H9 (cell line): ENCODE data around the gene TBC1D7. TPM values are rescaled to one million over a fixed set of nuclear protein-coding genes. Genes with fewer than 3 reads are reported as not detected.

Experiments
- DNase-seq: peaks from one replicate; pipeline ENCODE4 v3.0.0-alpha.2; 2017
- H2AFZ ChIP-seq: one replicate; pipeline ENCODE4 v1.6.1; 2013; ENCODE audit warnings: mild to moderate bottlenecking, low read length, control low read depth, moderate library complexity
- H2AK5ac ChIP-seq: 2 replicates; pipeline ENCODE4 v1.6.1; 2013; ENCODE audit warnings: low read length, control low read depth, mixed read lengths; ENCODE audit not compliant: insufficient read length
- H2BK120ac ChIP-seq: one replicate; pipeline ENCODE4 v1.6.1; 2013; ENCODE audit warnings: low read depth, mild to moderate bottlenecking, low read length, control low read depth, inconsistent platforms; ENCODE audit not compliant: poor library complexity, severe bottlenecking
- H2BK12ac ChIP-seq: 2 replicates; pipeline ENCODE4 v1.6.1; 2013; ENCODE audit warnings: low read length, control low read depth, mixed read lengths, low read depth; ENCODE audit not compliant: insufficient read length
- H2BK15ac ChIP-seq: 2 replicates; pipeline ENCODE4 v1.6.1; 2013; ENCODE audit warnings: low read depth, low read length, control low read depth
- H2BK20ac ChIP-seq: one replicate; pipeline ENCODE4 v1.6.1; 2013; ENCODE audit warnings: low read depth, mild to moderate bottlenecking, low read length, control low read depth, inconsistent platforms; ENCODE audit not compliant: poor library complexity, severe bottlenecking
- H2BK5ac ChIP-seq: 2 replicates; pipeline ENCODE4 v1.6.1; 2013; ENCODE audit warnings: low read length, control low read depth, mixed read lengths; ENCODE audit not compliant: insufficient read length
- H3K14ac ChIP-seq: 2 replicates; pipeline ENCODE4 v1.6.1; 2013; ENCODE audit warnings: low read length, control low read depth; ENCODE audit not compliant: insufficient read depth
- H3K18ac ChIP-seq: 2 replicates; pipeline ENCODE4 v1.6.1; 2013; ENCODE audit warnings: low read depth, mild to moderate bottlenecking, mixed read lengths, low read length, control low read depth; ENCODE audit not compliant: insufficient read length
- H3K23ac ChIP-seq: 2 replicates; pipeline ENCODE4 v1.6.1; 2013; ENCODE audit warnings: low read length, control low read depth, mixed read lengths, low read depth; ENCODE audit not compliant: insufficient read length
- H3K23me2 ChIP-seq: 2 replicates; pipeline ENCODE4 v1.6.1; 2013; ENCODE audit warnings: low read depth, mild to moderate bottlenecking, mixed read lengths, low read length, control low read depth; ENCODE audit not compliant: insufficient read length, poor library complexity, severe bottlenecking
- H3K27ac ChIP-seq: 2 replicates; pipeline ENCODE4 v1.5.1; 2013; ENCODE audit warnings: low read length, control low read depth, mixed read lengths, low read depth; ENCODE audit not compliant: insufficient read length
- H3K27me3 ChIP-seq: 2 replicates; pipeline ENCODE4 v1.6.1; 2013; ENCODE audit warnings: low read length, control low read depth, inconsistent platforms; ENCODE audit not compliant: insufficient read depth
- H3K4ac ChIP-seq: 2 replicates; pipeline ENCODE4 v1.6.1; 2013; ENCODE audit warnings: low read depth, mild to moderate bottlenecking, control low read depth, inconsistent platforms, low read length, moderate library complexity
- H3K4me1 ChIP-seq: 2 replicates; pipeline ENCODE4 v1.6.1; 2013; ENCODE audit warnings: low read length, control low read depth, inconsistent platforms; ENCODE audit not compliant: insufficient read depth
- H3K4me2 ChIP-seq: 2 replicates; pipeline ENCODE4 v1.6.1; 2013; ENCODE audit warnings: low read length, control low read depth, mixed read lengths; ENCODE audit not compliant: insufficient read length, insufficient read depth
- H3K56ac ChIP-seq: 2 replicates; pipeline ENCODE4 v1.6.1; 2013; ENCODE audit warnings: low read depth, mild to moderate bottlenecking, mixed read lengths, low read length, control low read depth; ENCODE audit not compliant: insufficient read length
- H3K79me1 ChIP-seq: 2 replicates; pipeline ENCODE4 v1.6.1; 2013; ENCODE audit warnings: low read depth, mild to moderate bottlenecking, moderate library complexity, low read length, control low read depth, inconsistent platforms; ENCODE audit not compliant: insufficient read depth, poor library complexity, severe bottlenecking
- H3K79me2 ChIP-seq: 2 replicates; pipeline ENCODE4 v1.6.1; 2013; ENCODE audit warnings: low read length, control low read depth, inconsistent platforms; ENCODE audit not compliant: insufficient read depth
- H3K9ac ChIP-seq: 2 replicates; pipeline ENCODE4 v1.6.1; 2013; ENCODE audit warnings: low read length, control low read depth, mixed read lengths; ENCODE audit not compliant: insufficient read length; ENCODE audit errors: extremely low read depth
- H3K9me3 ChIP-seq: one replicate; pipeline ENCODE4 v1.6.1; 2013; ENCODE audit warnings: low read depth, low read length, inconsistent platforms; ENCODE audit not compliant: control insufficient read depth
- H3T11ph ChIP-seq: one replicate; pipeline ENCODE4 v1.6.1; 2013; ENCODE audit warnings: mild to moderate bottlenecking, low read length, control low read depth, inconsistent platforms
- H4K20me1 ChIP-seq: one replicate; pipeline ENCODE4 v1.6.1; 2013; ENCODE audit not compliant: control insufficient read depth, insufficient read length, insufficient read depth
- H4K5ac ChIP-seq: 2 replicates; pipeline ENCODE4 v1.6.1; 2013; ENCODE audit warnings: low read depth, mild to moderate bottlenecking, mixed read lengths, low read length, control low read depth; ENCODE audit not compliant: insufficient read length
- H4K8ac ChIP-seq: replicated peaks from 2 replicates; pipeline ENCODE4 v1.6.1; 2013; ENCODE audit warnings: low read length, control low read depth, mixed read lengths, low read depth; ENCODE audit not compliant: insufficient read length
- H4K91ac ChIP-seq: 2 replicates; pipeline ENCODE4 v1.6.1; 2013; ENCODE audit warnings: low read depth, mild to moderate bottlenecking, moderate library complexity, mixed read lengths, low read length, control low read depth; ENCODE audit not compliant: insufficient read length
- H3K27ac Mint-ChIP-seq, 3 experiments: 2 replicates in 2 of 3; 3 replicates in 1 of 3; pipeline ENCODE4 v1.8.0; 2020 to 2021; ENCODE audit warnings: mixed read lengths in 3 of 3, mild to moderate bottlenecking in 1 of 3, moderate library complexity in 1 of 3
- H3K27me3 Mint-ChIP-seq: 2 replicates; pipeline ENCODE4 v1.8.0; 2021; ENCODE audit warnings: low read depth, mild to moderate bottlenecking, moderate library complexity, mixed read lengths
- H3K36me3 Mint-ChIP-seq, 3 experiments: 2 replicates in 2 of 3; 3 replicates in 1 of 3; pipeline ENCODE4 v1.8.0; 2020 to 2021; ENCODE audit warnings: low read depth in 3 of 3, mixed read lengths in 3 of 3; ENCODE audit not compliant: insufficient read depth in 1 of 3
- H3K4me1 Mint-ChIP-seq, 2 experiments: 2 replicates each; pipeline ENCODE4 v1.8.0; 2020; ENCODE audit warnings: mixed read lengths in 2 of 2
- H3K4me3 Mint-ChIP-seq, 2 experiments: 2 replicates in 1 of 2; 3 replicates in 1 of 2; pipeline ENCODE4 v1.8.0; 2020 to 2021; ENCODE audit warnings: mild to moderate bottlenecking in 2 of 2, mixed read lengths in 2 of 2, moderate library complexity in 1 of 2
- H3K9me3 Mint-ChIP-seq, 2 experiments: 2 replicates in 1 of 2; 3 replicates in 1 of 2; pipeline ENCODE4 v1.8.0; 2020; ENCODE audit warnings: mild to moderate bottlenecking in 2 of 2, mixed read lengths in 2 of 2, moderate library complexity in 1 of 2
- CTCF ChIP-seq: fragments of 200-600 bp; sonication (generic); conservative IDR thresholded peaks from 3 replicates; pipeline ENCODE4 v1.8.0; 2021; ENCODE audit warnings: antibody characterized with exemption, mild to moderate bottlenecking
- WGBS: extraction: QIAGEN DNeasy Blood & Tissue Kit; methylation state at CpG from one replicate; pipeline ENCODE4 v1.1.7; 2013; ENCODE audit warnings: missing lambda C conversion rate, low lambda C conversion rate, mixed read lengths; ENCODE audit not compliant: insufficient read length; ENCODE audit errors: extremely low coverage; 5-methylcytosine and 5-hydroxymethylcytosine counted together
- total RNA-seq: library from RNA; stranded (reverse); gene quantifications from 2 replicates; pipeline ENCODE4 v1.2.1, GENCODE V29; 2021

TBC1D7 gene
- total RNA-seq, 1 experiment from 2014 or later = 33.9 TPM

GRCh38 chr6:13260831-13261230 lies 67.5 kb downstream of the TBC1D7 start:
- Histone ChIP-seq H2AFZ (no peak overlapping the region), H4K91ac (no peak overlapping the region), H2BK15ac (no peak overlapping the region), H3K9ac (no peak overlapping the region), H3K27ac (no peak overlapping the region), H3K4ac (no peak overlapping the region), H3K4me1 (no peaks in the 10 kb centered on the region), H3K14ac (no peak overlapping the region), H3T11ph (no peak overlapping the region), H2BK5ac (no peak overlapping the region), H2BK12ac (no peak overlapping the region), H4K5ac (no peak overlapping the region), H2AK5ac (no peak overlapping the region), H3K79me2 (no peaks in the 10 kb centered on the region), H3K56ac (no peak overlapping the region), H3K27me3 (no peaks in the 10 kb centered on the region), H3K9me3 (peaks cover 2% of the 10 kb centered on the region), H2BK20ac (no peak overlapping the region), H4K20me1 (no peaks in the 10 kb centered on the region), H3K18ac (no peak overlapping the region), H3K23ac (no peak overlapping the region), H3K79me1 (no peaks in the 10 kb centered on the region), H4K8ac (no peak overlapping the region), H3K23me2 (no peaks in the 10 kb centered on the region), H2BK120ac (no peak overlapping the region), H3K4me2 (no peak overlapping the region)
- no CpG with 5 or more reads among the region's 5 CpGs for WGBS
- Mint-ChIP-seq H3K4me3 (no peak overlapping the region), H3K36me3 (peaks cover 10 to 13% (median 11%) of the 10 kb centered on the region in 3 experiments; a peak in 6 of 7 replicates), H3K27me3 (no peaks in the 10 kb centered on the region; the same call in 1 of the 2 replicates), H3K4me1 (peaks cover 9 to 20% of the 10 kb centered on the region in 2 experiments), H3K27ac (peak overlapping the region in 1 of 3 experiments; percentile 30; a peak in 1 of 7 replicates), H3K9me3 (peaks cover 11% of the 10 kb centered on the region in 2 experiments)
- DNase-seq = no peak
- TF ChIP-seq CTCF = no peak
